T47D (cell line): Measurements from ENCODE around the gene SGIP1.
A peak's percentile ranks its signal among the peaks of the same experiment; 100 is the strongest.

Source experiments
- DNase-seq, 2 experiments: peaks; one replicate each; pipeline versions ENCODE4 v3.0.0 to v3.0.0-alpha.2; 2011 to 2012; ENCODE audit warnings: low read depth in 1 of 2, low spot score in 1 of 2
- JUND ChIP-seq: IDR thresholded peaks from 2 replicates; pipeline ENCODE4 v1.6.1; 2012; ENCODE audit warnings: low read depth
- in situ Hi-C: cut with HindIII; loops from 2 replicates; pipeline ENCODE4 v1.10.0; 2016; ENCODE audit warnings: low sequenced_read_pairs, low pct_unique_long_range_greater_than_20kb

The SGIP1 gene

DNA sequence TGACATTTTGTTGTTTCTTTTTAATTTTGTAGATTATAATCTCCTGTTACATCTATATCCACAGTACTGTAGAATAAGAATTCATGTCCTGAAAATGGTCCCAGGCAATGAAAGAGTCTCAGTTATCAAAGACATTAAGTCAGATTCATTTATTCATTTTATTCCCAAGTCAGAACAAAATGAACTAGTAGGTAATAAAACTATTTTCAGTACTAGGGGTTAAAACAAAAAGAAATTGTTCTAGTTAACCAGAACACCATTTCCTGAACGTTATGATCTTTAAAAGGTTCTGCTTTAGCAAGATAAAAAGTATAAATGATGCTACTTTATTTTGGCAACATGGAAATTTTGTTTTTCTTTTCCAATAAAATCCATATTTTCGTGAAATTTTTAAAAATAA is 211.5 kb downstream of the SGIP1 start:
- TF ChIP-seq JUND = no peak
- in situ Hi-C loops = no loop called here
- no peak for DNase-seq

DNA sequence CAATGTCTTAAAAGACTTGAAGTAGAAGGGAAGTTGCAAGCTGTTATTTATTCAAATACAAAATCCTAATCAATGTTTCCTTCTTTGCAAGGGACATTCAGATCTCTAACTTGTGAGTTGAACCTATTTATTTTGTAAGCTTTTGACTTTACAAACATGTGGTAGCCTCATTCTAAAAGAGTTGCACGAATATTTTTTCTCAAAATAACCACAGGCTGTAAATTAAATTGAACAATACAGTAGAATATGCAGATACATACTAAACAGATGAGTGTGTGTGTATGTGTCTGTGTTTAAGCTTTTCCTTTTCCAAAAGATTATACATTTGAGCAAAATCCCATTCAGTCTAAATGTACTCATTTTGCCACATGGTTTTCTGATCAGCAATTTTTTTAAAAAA is 213.5 kb downstream of the SGIP1 start:
- DNase-seq = no peak
- in situ Hi-C loops = no loop called here
- no peak for TF ChIP-seq JUND

DNA sequence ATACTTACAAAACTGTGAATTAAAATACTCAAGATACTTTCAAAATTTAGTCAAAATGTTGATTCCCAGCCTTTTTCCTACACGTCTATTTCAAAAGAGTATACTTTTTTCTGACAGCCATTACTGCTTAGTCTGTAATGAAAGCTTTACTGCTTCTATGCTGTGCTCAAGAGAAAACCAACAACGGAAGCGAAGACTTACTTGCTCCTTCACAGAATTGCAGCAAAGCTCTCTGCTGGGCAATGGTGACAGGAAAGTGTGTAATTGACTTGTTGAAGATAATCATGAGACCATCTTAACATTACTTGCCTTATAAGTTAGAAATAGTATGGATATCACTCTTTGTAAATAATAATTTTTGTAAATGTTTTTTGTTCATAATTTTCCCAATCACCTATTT is 216.6 kb downstream of the SGIP1 start:
- in situ Hi-C loops = no loop called here
- DNase-seq = no peak
- TF ChIP-seq JUND = no peak

DNA sequence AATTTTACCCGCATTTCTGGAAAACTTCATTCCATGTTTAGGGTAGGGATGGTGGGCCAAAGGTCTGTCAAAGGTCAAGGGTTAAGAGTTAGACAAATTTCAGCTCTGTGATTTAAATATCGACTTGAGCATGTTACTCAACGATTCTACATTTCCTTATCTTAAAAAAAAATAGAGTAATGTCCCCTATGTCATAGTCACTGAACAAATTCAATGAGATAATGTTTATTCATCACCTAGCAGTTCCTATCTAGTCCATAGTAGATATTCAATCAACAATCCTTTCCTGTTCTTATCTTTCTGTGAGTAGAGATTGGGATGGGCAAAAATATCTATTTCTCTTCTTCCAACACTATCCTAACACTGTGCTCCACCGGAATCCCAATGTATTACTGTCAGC is 217.2 kb downstream of the SGIP1 start:
- in situ Hi-C loops = no loop called here
- no peak for TF ChIP-seq JUND
- DNase-seq = no peak

DNA sequence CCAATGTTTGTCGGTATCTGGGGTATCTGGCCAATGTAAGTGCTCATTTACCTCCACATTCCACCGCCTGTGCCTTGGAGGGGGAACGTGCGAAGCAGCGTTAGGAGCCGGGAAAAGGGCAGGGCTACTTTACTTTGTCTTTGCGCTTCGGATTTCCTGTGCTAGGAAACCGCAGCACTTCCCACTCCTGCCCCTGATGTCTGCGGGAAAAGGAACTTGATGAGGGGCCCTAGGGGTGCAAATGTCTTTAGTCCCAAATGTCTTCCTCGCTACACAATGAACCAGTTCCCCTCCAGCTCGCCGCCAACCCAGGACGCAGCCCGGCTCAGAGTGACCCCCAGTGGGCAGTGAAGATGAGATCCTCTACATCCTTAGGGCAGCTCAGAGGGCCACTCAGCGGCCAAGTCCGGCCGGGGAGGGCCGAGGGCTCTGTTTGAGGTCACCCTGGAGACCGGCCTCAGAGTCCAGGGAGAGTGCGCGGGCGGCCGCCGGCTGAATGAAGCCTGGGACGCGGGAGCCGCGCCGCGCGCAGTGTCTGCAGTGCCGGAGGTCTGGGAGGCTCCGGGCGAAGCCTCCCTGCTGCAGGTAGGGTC is 218.1 kb downstream of the SGIP1 start, which contains the start of gene DYNLT5:
Gene DYNLT5, plus strand, starts transcription at position 460 of the 593 bp plus-strand sequence. CDS start 2,200 bp downstream, outside the sequence.
- in situ Hi-C loops = no loop called here
- no peak for DNase-seq
- no peak for TF ChIP-seq JUND

DNA sequence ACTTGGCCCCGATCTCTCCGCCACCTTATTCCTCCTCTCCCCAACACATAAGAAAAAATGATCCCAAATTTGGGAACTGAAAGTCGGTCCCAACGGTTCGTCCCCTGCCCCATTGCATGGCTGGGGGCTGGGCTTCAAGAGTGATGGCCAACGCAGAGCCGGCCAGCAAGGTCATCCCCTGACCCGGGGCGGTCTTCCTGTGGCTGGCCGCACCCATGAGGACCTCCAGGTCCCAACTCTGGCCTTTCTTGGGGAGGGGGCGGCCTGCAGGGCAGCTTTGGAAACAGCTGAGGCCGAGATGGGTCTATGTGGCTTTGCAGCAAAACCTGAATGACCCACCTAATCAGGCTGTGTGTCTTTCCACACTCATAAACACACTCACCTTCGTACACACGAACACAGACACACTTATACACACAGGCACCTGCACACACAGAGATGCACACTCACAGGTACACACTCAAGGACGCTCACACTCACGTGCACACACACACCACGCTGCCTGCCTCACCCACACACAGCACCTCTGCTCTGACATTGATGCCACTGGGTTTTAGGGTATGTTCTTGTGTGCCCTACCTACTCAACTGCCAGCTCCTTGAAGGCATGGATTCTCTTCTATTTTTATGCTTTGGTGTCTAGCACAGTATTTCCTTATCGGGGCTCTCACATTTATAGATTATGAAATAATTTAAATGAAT is 218.9 kb downstream of the SGIP1 start:
- no peak for DNase-seq
- no peak for TF ChIP-seq JUND
- in situ Hi-C loops = no loop called here

DNA sequence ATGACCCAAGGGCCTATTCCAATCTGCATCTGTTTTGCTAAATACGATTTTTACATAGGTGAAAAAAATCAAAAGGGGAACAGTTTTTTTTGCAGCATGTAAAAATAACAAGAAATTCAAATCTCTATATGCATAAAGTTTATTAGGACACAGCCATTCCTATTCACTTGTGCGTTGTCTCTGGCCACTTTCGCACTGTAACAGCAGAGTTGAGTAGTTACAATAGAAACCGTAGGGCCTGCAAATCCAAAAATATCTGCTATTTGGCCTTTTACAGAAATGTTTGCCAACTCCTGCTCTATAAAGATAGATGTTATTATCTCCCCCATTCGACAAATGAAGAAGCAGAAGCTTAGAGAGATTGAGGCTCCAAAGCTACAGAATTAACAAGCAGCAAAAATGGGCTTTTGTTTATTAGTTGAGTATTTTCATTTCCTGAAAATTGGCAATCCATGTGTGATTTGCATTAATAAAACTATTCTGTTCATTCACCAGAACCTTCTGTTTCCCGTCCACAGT is 223.8 kb downstream of the SGIP1 start:
- TF ChIP-seq JUND = no peak
- no peak for DNase-seq
- in situ Hi-C loops = no loop called here

DNA sequence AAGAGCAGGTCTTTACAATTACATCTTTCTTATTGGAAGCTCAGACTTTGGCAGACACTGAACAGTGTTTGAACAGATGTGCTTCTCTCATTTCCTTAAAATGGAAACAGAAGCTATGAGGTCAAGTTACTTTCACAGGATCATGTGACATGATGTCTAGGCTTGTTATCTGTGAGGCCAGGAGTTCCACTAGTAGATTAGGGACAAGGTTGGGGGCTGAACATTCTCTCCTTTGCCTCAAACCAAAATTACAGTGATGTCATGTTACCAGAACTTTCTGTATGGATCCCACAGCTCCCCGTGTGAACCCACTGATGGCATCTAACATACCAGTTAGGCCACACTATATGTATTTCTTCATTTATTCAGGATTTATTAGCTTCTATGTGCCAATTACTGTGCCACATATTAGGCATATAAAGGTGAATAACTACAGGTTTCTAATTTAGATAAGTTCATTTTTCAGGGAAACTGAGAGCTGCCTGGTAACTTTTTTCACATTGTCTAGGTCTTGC is 224.3 kb downstream of the SGIP1 start:
- in situ Hi-C loops = no loop called here
- TF ChIP-seq JUND = no peak
- DNase-seq = no peak

DNA sequence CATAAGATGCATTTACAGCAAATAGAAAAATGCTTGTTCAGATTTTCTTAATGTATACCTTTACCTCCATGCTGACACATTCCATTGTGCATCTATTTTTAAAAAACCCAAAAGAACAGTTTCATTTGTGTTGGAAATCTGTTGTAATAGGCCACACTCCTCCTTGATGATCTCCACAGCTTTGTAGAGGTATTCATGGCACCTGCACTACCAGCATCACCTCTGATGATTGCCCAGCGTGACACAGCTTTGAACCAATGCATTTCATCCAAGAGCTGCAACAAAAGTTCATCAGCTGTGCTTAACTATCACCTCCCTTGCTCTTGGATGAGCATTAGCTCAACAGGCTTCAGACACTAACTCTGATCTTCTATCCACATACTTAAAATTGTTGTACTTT is 226.6 kb downstream of the SGIP1 start:
- no peak for DNase-seq
- no peak for TF ChIP-seq JUND
- in situ Hi-C loops = no loop called here

DNA sequence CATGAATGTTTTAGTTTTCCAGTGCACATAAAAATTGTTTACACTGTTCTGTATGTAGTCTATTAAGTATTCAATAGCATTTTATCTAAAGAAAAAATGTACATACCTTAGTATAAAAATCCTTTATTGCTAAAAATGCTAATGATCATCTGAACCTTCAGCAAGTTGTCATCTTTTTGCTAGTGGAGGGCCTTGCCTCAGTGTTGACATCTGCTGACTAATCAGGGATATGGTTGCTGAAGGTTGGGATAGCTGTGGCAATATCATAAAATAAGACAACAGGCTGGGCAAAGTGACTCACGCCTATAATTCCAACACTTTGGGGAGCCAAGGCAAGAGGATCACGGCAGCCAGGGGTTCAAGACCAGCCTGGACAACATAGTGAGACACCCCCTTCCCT is 227.3 kb downstream of the SGIP1 start:
- no peak for TF ChIP-seq JUND
- DNase-seq = no peak
- in situ Hi-C loops = no loop called here

DNA sequence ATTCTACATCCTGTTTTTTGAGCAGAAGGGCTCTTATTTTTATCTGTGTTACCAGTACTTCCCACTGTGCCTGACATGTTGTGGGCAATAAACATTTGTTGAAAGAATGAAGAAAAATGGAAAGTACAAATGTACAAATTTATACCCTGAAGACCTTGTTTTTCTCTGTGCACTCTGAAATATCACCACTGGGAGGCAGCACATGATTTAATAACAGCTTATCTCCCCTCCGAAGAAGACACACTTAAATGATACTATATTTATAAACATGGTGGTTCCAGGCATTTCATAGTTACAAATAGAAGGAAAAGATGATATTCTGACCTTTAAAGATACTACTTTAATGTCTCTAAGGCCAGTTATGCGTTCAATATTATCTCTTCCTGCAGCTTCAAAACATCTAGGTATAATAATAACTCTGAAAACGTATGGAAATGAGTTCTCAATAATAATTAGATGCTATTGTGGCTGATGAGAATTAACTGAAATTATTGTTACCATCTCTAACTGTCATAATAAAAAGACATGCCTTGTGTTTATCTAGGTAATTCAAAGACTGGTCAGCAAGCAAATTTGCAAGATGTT is 231.1 kb downstream of the SGIP1 start:
- in situ Hi-C loops = no loop called here
- peak in 1 of 2 experiments; percentile 52 for DNase-seq
- TF ChIP-seq JUND = no peak

DNA sequence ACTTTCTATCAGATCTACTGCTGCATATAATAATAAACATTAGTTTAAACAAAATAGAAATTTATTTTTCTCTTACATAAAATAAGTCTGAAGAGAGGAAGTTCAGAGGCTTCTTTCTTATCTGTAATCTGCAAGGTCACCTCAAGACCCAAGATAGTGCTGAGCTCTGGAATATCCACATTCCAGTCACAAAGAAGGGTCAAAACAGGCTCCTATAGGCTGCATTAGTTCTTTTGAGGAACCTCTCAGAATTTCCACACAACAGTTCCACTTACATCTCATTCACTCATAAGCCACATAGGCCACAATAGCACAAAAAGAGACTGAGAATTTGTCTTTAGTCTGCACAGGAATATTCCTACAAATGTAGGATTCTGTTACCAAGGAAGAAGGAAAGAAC is 233.7 kb downstream of the SGIP1 start:
- DNase-seq = no peak
- no peak for TF ChIP-seq JUND
- in situ Hi-C loops = no loop called here

DNA sequence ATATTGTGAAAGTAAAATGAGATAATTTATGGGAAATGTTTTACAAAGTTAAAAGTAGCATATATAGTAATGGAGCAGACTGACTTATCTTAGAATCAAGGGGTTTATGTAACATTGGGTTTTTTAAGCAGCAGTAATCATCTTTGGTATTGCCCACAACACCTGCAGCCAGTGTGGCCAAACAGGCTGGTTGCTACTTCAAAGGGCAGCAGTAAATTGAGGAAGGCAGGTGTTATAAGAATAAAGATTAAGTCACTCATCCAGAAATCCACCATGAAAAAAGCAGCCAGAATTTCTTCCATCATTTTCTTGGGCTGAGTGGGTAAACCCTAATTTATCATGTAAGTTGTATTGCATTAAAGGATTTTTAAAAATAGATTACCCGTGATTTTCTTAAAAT is 235.0 kb downstream of the SGIP1 start:
- DNase-seq = no peak
- TF ChIP-seq JUND = no peak
- in situ Hi-C loops = no loop called here
